ENCODE measurements around the gene TCF3.

GRCh38 chr19:1574354-1575136 lies 77.9 kb downstream of the TCF3 start:
- no peak for TF ChIP-seq POLR2A (IDR thresholded peaks at IDR 0.05)
- TF ChIP-seq CTCF (IDR thresholded peaks at IDR 0.05): no peak
